ENCODE data around the gene CPNE9. TPM values are rescaled to one million over a fixed set of nuclear protein-coding genes. Genes with fewer than 3 reads are reported as not detected.

Gene CPNE9
- total and polyA plus RNA-seq, 4 experiments from 2014 or later: 0.58 to 0.64 TPM; not detected in 2

- DNase-seq: peak; percentile 95 to 98 (median 96)
- CTCF ChIA-PET (ENCODE audit: partially characterized antibody): interaction anchor here (0.8 to 3.2 kb wide), 6 partner anchors 10 to 60 kb away, joined by 3 to 17 read pairs (median 4); partner anchors contain the start of genes BRPF1 and TTLL3
- H3K4me1 ChIP-seq (ENCODE audit: insufficient read depth, low read length): peaks cover 38% of the 10 kb centered on the region
- H3K27me3 Mint-ChIP-seq: no peaks in the 10 kb centered on the region
- intact Hi-C loops (cut with micrococcal nuclease): loop anchor here (1.0 kb wide), 7 partner anchors 19 to 354 kb away; partner anchors contain the start of genes BRPF1, CRELD1, JAGN1 and MTMR14
- peak within 1 kb of the TSS; percentile 58 to 92 for H3K4me3 ChIP-seq (ENCODE audit: low read length in 2 of 2)
- H3K9me3 Mint-ChIP-seq: no peaks in the 10 kb centered on the region
- H3K27ac Mint-ChIP-seq: peak within 1 kb of the TSS; percentile 93 to 98 (median 95)
- H3K36me3 Mint-ChIP-seq: peaks cover 29 to 68% of the 10 kb centered on the region in 2 donors
- H3K36me3 ChIP-seq (ENCODE audit: insufficient read depth, low read length): peaks cover 43% of the 10 kb centered on the region
- H3K27ac ChIP-seq (ENCODE audit: low read depth, low read length): peak within 1 kb of the TSS; percentile 59
- POLR2A ChIA-PET (ENCODE audit: partially characterized antibody): interaction anchor here (0.9 to 4.1 kb wide), 16 partner anchors 10 to 353 kb away, joined by 3 to 60 read pairs (median 8); partner anchors contain the start of genes ARPC4, BRPF1, CAMK1 and CRELD1
- H3K4me1 Mint-ChIP-seq: peaks cover 25 to 54% (median 39%) of the 10 kb centered on the region in 4 donors
- H3K9me3 ChIP-seq (ENCODE audit: control insufficient read depth in 1 of 2, low read length in 2 of 2): no peaks in the 10 kb centered on the region
- no peaks in the 10 kb centered on the region for H3K27me3 ChIP-seq (ENCODE audit: insufficient read depth, low read length)
- peak within 1 kb of the TSS; percentile 88 to 98 (median 96) for H3K4me3 Mint-ChIP-seq
These were observed 46.3 kb downstream of the CPNE9 start, which contains the start of gene OGG1 for GRCh38 chr3:9749645-9750555. Gene OGG1, plus strand, starts transcription at chr3:9749952. Its CDS starts 335 bp downstream, at chr3:9750287.

GRCh38 chr3:9750556-9751411 is 47.2 kb downstream of the CPNE9 start:
- POLR2A ChIA-PET (ENCODE audit: partially characterized antibody): interaction anchor here (1.1 to 4.1 kb wide), 11 partner anchors 11 to 354 kb away, joined by 3 to 60 read pairs (median 14); partner anchors contain the start of genes ARPC4, BRPF1, CAMK1 and CRELD1
- H3K27ac Mint-ChIP-seq: peak overlapping the region; percentile 93 to 98 (median 95)
- H3K27me3 ChIP-seq (ENCODE audit: insufficient read depth, low read length): no peaks in the 10 kb centered on the region
- H3K27me3 Mint-ChIP-seq: no peaks in the 10 kb centered on the region
- no peak for DNase-seq
- peaks cover 29 to 62% (median 42%) of the 10 kb centered on the region in 4 donors for H3K4me1 Mint-ChIP-seq
- no peaks in the 10 kb centered on the region for H3K9me3 Mint-ChIP-seq
- H3K27ac ChIP-seq (ENCODE audit: low read depth, low read length): peak overlapping the region; percentile 59
- intact Hi-C loops (cut with micrococcal nuclease): loop anchor here (1.0 kb wide), 2 partner anchors 140 to 354 kb away; partner anchors contain the start of gene JAGN1
- peaks cover 30 to 62% of the 10 kb centered on the region in 2 donors for H3K36me3 Mint-ChIP-seq
- peak overlapping the region; percentile 88 to 98 (median 96) for H3K4me3 Mint-ChIP-seq
- H3K4me1 ChIP-seq (ENCODE audit: insufficient read depth, low read length): peaks cover 47% of the 10 kb centered on the region
- no peaks in the 10 kb centered on the region for H3K9me3 ChIP-seq (ENCODE audit: control insufficient read depth in 1 of 2, low read length in 2 of 2)
- peak overlapping the region; percentile 58 to 92 for H3K4me3 ChIP-seq (ENCODE audit: low read length in 2 of 2)
- CTCF ChIA-PET (ENCODE audit: partially characterized antibody): interaction anchor here (0.7 kb wide), 1 partner anchor 19 kb away, joined by 3 read pairs; the partner anchor contains the start of gene BRPF1
- H3K36me3 ChIP-seq (ENCODE audit: insufficient read depth, low read length): peaks cover 34% of the 10 kb centered on the region

- no peak overlapping the region for H3K4me3 ChIP-seq (ENCODE audit: low read length in 2 of 2)
- H3K27me3 Mint-ChIP-seq: no peaks in the 10 kb centered on the region
- no peaks in the 10 kb centered on the region for H3K9me3 Mint-ChIP-seq
- CTCF ChIA-PET (ENCODE audit: partially characterized antibody): interaction anchor here (1.0 to 2.7 kb wide), 3 partner anchors 13 to 27 kb away, joined by 3 to 10 read pairs (median 4); no protein-coding TSS in a partner anchor
- POLR2A ChIA-PET (ENCODE audit: partially characterized antibody): interaction anchor here (0.8 to 2.2 kb wide), 6 partner anchors 14 to 105 kb away, joined by 4 to 10 read pairs (median 4); partner anchors contain the start of genes ARPC4, MTMR14 and TADA3
- H3K27me3 ChIP-seq (ENCODE audit: insufficient read depth, low read length): no peaks in the 10 kb centered on the region
- peaks cover 37% of the 10 kb centered on the region for H3K36me3 ChIP-seq (ENCODE audit: insufficient read depth, low read length)
- no peaks in the 10 kb centered on the region for H3K9me3 ChIP-seq (ENCODE audit: control insufficient read depth in 1 of 2, low read length in 2 of 2)
- intact Hi-C loops (cut with micrococcal nuclease): no loop called here
- peak overlapping the region; percentile 43 to 85 (median 70) for H3K4me3 Mint-ChIP-seq
- peaks cover 43% of the 10 kb centered on the region for H3K4me1 ChIP-seq (ENCODE audit: insufficient read depth, low read length)
- H3K4me1 Mint-ChIP-seq: peaks cover 28 to 50% (median 36%) of the 10 kb centered on the region in 4 donors
- peak overlapping the region; percentile 6 for H3K27ac ChIP-seq (ENCODE audit: low read depth, low read length)
- no peak for DNase-seq
- peaks cover 37 to 56% of the 10 kb centered on the region in 2 donors for H3K36me3 Mint-ChIP-seq
- peak overlapping the region; percentile 11 to 93 (median 77) for H3K27ac Mint-ChIP-seq
These were observed 51.0 kb downstream of the CPNE9 start for GRCh38 chr3:9754678-9755077.

GRCh38 chr3:9757427-9757826 is 53.8 kb downstream of the CPNE9 start:
- H3K27ac ChIP-seq (ENCODE audit: low read depth, low read length): no peak overlapping the region
- H3K36me3 ChIP-seq (ENCODE audit: insufficient read depth, low read length): peaks cover 27% of the 10 kb centered on the region
- peaks cover 43% of the 10 kb centered on the region in 2 donors for H3K36me3 Mint-ChIP-seq
- peaks cover 13 to 24% (median 17%) of the 10 kb centered on the region in 4 donors for H3K4me1 Mint-ChIP-seq
- no peaks in the 10 kb centered on the region for H3K27me3 ChIP-seq (ENCODE audit: insufficient read depth, low read length)
- ChIA-PET POLR2A (ENCODE audit: partially characterized antibody) (interaction anchor here (1.0 kb wide), 1 partner anchor 47 kb away, joined by 3 read pairs; no protein-coding TSS in a partner anchor), CTCF (ENCODE audit: partially characterized antibody) (no interaction called here)
- H3K9me3 Mint-ChIP-seq: no peaks in the 10 kb centered on the region
- no peak overlapping the region for H3K4me3 ChIP-seq (ENCODE audit: low read length in 2 of 2)
- H3K4me1 ChIP-seq (ENCODE audit: insufficient read depth, low read length): peaks cover 21% of the 10 kb centered on the region
- H3K27ac Mint-ChIP-seq: no peak overlapping the region
- intact Hi-C loops (cut with micrococcal nuclease): no loop called here
- DNase-seq: no peak
- no peaks in the 10 kb centered on the region for H3K9me3 ChIP-seq (ENCODE audit: control insufficient read depth in 1 of 2, low read length in 2 of 2)
- H3K27me3 Mint-ChIP-seq: no peaks in the 10 kb centered on the region
- H3K4me3 Mint-ChIP-seq: no peak overlapping the region

- H3K27me3 ChIP-seq (ENCODE audit: insufficient read depth, low read length): no peaks in the 10 kb centered on the region
- Mint-ChIP-seq H3K27me3 (no peaks in the 10 kb centered on the region), H3K4me3 (no peak overlapping the region), H3K27ac (peak overlapping the region in 2 of 7 donors; percentile 12 to 17), H3K4me1 (peaks cover 0 to 7% (median 1%) of the 10 kb centered on the region in 4 donors), H3K36me3 (peaks cover 29 to 31% of the 10 kb centered on the region in 2 donors), H3K9me3 (no peaks in the 10 kb centered on the region)
- peaks cover 1% of the 10 kb centered on the region for H3K4me1 ChIP-seq (ENCODE audit: insufficient read depth, low read length)
- no peak overlapping the region for H3K27ac ChIP-seq (ENCODE audit: low read depth, low read length)
- DNase-seq: no peak
- CTCF ChIA-PET (ENCODE audit: partially characterized antibody): no interaction called here
- no peaks in the 10 kb centered on the region for H3K9me3 ChIP-seq (ENCODE audit: control insufficient read depth in 1 of 2, low read length in 2 of 2)
- peaks cover 18% of the 10 kb centered on the region for H3K36me3 ChIP-seq (ENCODE audit: insufficient read depth, low read length)
- H3K4me3 ChIP-seq (ENCODE audit: low read length in 2 of 2): no peak overlapping the region
- intact Hi-C loops (cut with micrococcal nuclease): no loop called here
- POLR2A ChIA-PET (ENCODE audit: partially characterized antibody): no interaction called here
These were observed 57.3 kb downstream of the CPNE9 start for GRCh38 chr3:9760779-9761505.

GRCh38 chr3:9761919-9762318 is 58.3 kb downstream of the CPNE9 start:
- no peaks in the 10 kb centered on the region for H3K27me3 Mint-ChIP-seq
- H3K36me3 Mint-ChIP-seq: peaks cover 21 to 24% of the 10 kb centered on the region in 2 donors

More at GRCh38 chr3:9761919-9762318, 58.3 kb downstream of the CPNE9 start:
- Mint-ChIP-seq H3K9me3 (no peaks in the 10 kb centered on the region), H3K4me1 (peaks cover 2 to 7% (median 4%) of the 10 kb centered on the region in 4 donors), H3K4me3 (no peak overlapping the region), H3K27ac (no peak overlapping the region)
- Histone ChIP-seq H3K4me3 (ENCODE audit: low read length in 2 of 2) (no peak overlapping the region), H3K27ac (ENCODE audit: low read depth, low read length) (no peak overlapping the region), H3K9me3 (ENCODE audit: control insufficient read depth in 1 of 2, low read length in 2 of 2) (no peaks in the 10 kb centered on the region), H3K36me3 (ENCODE audit: insufficient read depth, low read length) (peaks cover 9% of the 10 kb centered on the region), H3K27me3 (ENCODE audit: insufficient read depth, low read length) (no peaks in the 10 kb centered on the region), H3K4me1 (ENCODE audit: insufficient read depth, low read length) (no peaks in the 10 kb centered on the region)
- no peak for DNase-seq
- intact Hi-C loops (cut with micrococcal nuclease): no loop called here
- POLR2A ChIA-PET (ENCODE audit: partially characterized antibody): no interaction called here
- CTCF ChIA-PET (ENCODE audit: partially characterized antibody): no interaction called here
